ENCODE data around the gene PAX6. TPM values are rescaled to one million over a fixed set of nuclear protein-coding genes. Genes with fewer than 3 reads are reported as not detected.

The PAX6 gene
- total RNA-seq, 4 donors from 2014 or later = 0.40 to 0.79 (median 0.55) TPM; not detected in 1

GRCh38 chr11:31850365-31850764 lies 39.2 kb upstream of the PAX6 start:
- Histone ChIP-seq H3K36me3 (no peaks in the 10 kb centered on the region), H3K4me1 (no peaks in the 10 kb centered on the region), H3K4me3 (no peak overlapping the region), H3K27ac (no peak overlapping the region), H3K9me3 (no peaks in the 10 kb centered on the region), H3K27me3 (no peaks in the 10 kb centered on the region)
- no peak for TF ChIP-seq POLR2AphosphoS5 (IDR thresholded peaks at IDR 0.05)
- TF ChIP-seq CTCF (IDR thresholded peaks at IDR 0.05) = no peak
- no peak for TF ChIP-seq POLR2A (IDR thresholded peaks at IDR 0.05)
- no peak for TF ChIP-seq EP300 (IDR thresholded peaks at IDR 0.05; ENCODE audit: low read depth)
- intact Hi-C loops (cut with DNase I; ENCODE audit: low total_unique reads) = no loop called here
- WGBS, 2 donors (ENCODE audit: low coverage in 1 of 2) = 82 to 87% methylated on average over 4 of the region's 4 CpGs
- DNase-seq = no peak
- in situ Hi-C loops (cut with MboI; ENCODE audit: low pct_ligation_motif_present in 1 of 4, low pct_unique_long_range_greater_than_20kb in 1 of 4, low sequenced_read_pairs in 3 of 4) = loop anchor here in 1 of 4 donors (25.0 kb wide), 1 partner anchor 363 kb away; no protein-coding TSS in a partner anchor

GRCh38 chr11:31847761-31848160 lies 36.6 kb upstream of the PAX6 start:
- Histone ChIP-seq H3K27me3 (peaks cover 10% of the 10 kb centered on the region), H3K4me1 (no peaks in the 10 kb centered on the region), H3K36me3 (no peaks in the 10 kb centered on the region), H3K9me3 (no peaks in the 10 kb centered on the region), H3K4me3 (no peak overlapping the region), H3K27ac (no peak overlapping the region)
- intact Hi-C loops (cut with DNase I; ENCODE audit: low total_unique reads) = no loop called here
- in situ Hi-C loops (cut with MboI; ENCODE audit: low pct_ligation_motif_present in 1 of 4, low pct_unique_long_range_greater_than_20kb in 1 of 4, low sequenced_read_pairs in 3 of 4) = no loop called here
- TF ChIP-seq POLR2A (IDR thresholded peaks at IDR 0.05) (no peak), POLR2AphosphoS5 (IDR thresholded peaks at IDR 0.05) (no peak), CTCF (IDR thresholded peaks at IDR 0.05) (no peak), EP300 (IDR thresholded peaks at IDR 0.05; ENCODE audit: low read depth) (no peak)
- no peak for DNase-seq
- 63 to 80% methylated on average over 2 of the region's 2 CpGs for WGBS, 2 donors (ENCODE audit: low coverage in 1 of 2)

- in situ Hi-C loops (cut with MboI; ENCODE audit: low pct_ligation_motif_present in 1 of 4, low pct_unique_long_range_greater_than_20kb in 1 of 4, low sequenced_read_pairs in 3 of 4) = no loop called here
- no peaks in the 10 kb centered on the region for H3K4me1 ChIP-seq
- no peak overlapping the region for H3K4me3 ChIP-seq
- H3K36me3 ChIP-seq = no peaks in the 10 kb centered on the region
- 47 to 63% methylated on average over 1 of the region's 1 CpG for WGBS, 2 donors (ENCODE audit: low coverage in 1 of 2)
- H3K27ac ChIP-seq = no peak overlapping the region
- intact Hi-C loops (cut with DNase I; ENCODE audit: low total_unique reads) = no loop called here
- no peak for DNase-seq
- no peaks in the 10 kb centered on the region for H3K9me3 ChIP-seq
- no peak for TF ChIP-seq CTCF (IDR thresholded peaks at IDR 0.05)
- no peak for TF ChIP-seq POLR2A (IDR thresholded peaks at IDR 0.05)
- no peak for TF ChIP-seq EP300 (IDR thresholded peaks at IDR 0.05; ENCODE audit: low read depth)
- TF ChIP-seq POLR2AphosphoS5 (IDR thresholded peaks at IDR 0.05) = no peak
- H3K27me3 ChIP-seq = peaks cover 34% of the 10 kb centered on the region
Observed at GRCh38 chr11:31845331-31845730, 34.2 kb upstream of the PAX6 start.

- in situ Hi-C loops (cut with MboI; ENCODE audit: low pct_ligation_motif_present in 1 of 4, low pct_unique_long_range_greater_than_20kb in 1 of 4, low sequenced_read_pairs in 3 of 4) = no loop called here
- H3K27me3 ChIP-seq = peaks cover 44% of the 10 kb centered on the region
- no peak overlapping the region for H3K27ac ChIP-seq
- WGBS, 2 donors (ENCODE audit: low coverage in 1 of 2) = 44 to 45% methylated on average over 6 of the region's 6 CpGs
- DNase-seq = no peak
- H3K4me1 ChIP-seq = no peaks in the 10 kb centered on the region
- no peak overlapping the region for H3K4me3 ChIP-seq
- H3K36me3 ChIP-seq = no peaks in the 10 kb centered on the region
- intact Hi-C loops (cut with DNase I; ENCODE audit: low total_unique reads) = no loop called here
- H3K9me3 ChIP-seq = no peaks in the 10 kb centered on the region
- TF ChIP-seq EP300 (IDR thresholded peaks at IDR 0.05; ENCODE audit: low read depth) (no peak), POLR2AphosphoS5 (IDR thresholded peaks at IDR 0.05) (no peak), POLR2A (IDR thresholded peaks at IDR 0.05) (no peak), CTCF (IDR thresholded peaks at IDR 0.05) (no peak)
Observed at GRCh38 chr11:31844351-31844750, 33.2 kb upstream of the PAX6 start.

Data from transverse colon (tissue), 4 donors.